Measurements from ENCODE around the gene HOXC9.

The HOXC9 gene

GRCh38 chr12:53995378-53996239, 4.4 kb upstream of the HOXC9 start:
- TF ChIP-seq, protein P1, sequence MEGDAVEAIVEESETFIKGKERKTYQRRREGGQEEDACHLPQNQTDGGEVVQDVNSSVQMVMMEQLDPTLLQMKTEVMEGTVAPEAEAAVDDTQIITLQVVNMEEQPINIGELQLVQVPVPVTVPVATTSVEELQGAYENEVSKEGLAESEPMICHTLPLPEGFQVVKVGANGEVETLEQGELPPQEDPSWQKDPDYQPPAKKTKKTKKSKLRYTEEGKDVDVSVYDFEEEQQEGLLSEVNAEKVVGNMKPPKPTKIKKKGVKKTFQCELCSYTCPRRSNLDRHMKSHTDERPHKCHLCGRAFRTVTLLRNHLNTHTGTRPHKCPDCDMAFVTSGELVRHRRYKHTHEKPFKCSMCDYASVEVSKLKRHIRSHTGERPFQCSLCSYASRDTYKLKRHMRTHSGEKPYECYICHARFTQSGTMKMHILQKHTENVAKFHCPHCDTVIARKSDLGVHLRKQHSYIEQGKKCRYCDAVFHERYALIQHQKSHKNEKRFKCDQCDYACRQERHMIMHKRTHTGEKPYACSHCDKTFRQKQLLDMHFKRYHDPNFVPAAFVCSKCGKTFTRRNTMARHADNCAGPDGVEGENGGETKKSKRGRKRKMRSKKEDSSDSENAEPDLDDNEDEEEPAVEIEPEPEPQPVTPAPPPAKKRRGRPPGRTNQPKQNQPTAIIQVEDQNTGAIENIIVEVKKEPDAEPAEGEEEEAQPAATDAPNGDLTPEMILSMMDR (IDR thresholded peaks at IDR 0.05), result no peak

DNA sequence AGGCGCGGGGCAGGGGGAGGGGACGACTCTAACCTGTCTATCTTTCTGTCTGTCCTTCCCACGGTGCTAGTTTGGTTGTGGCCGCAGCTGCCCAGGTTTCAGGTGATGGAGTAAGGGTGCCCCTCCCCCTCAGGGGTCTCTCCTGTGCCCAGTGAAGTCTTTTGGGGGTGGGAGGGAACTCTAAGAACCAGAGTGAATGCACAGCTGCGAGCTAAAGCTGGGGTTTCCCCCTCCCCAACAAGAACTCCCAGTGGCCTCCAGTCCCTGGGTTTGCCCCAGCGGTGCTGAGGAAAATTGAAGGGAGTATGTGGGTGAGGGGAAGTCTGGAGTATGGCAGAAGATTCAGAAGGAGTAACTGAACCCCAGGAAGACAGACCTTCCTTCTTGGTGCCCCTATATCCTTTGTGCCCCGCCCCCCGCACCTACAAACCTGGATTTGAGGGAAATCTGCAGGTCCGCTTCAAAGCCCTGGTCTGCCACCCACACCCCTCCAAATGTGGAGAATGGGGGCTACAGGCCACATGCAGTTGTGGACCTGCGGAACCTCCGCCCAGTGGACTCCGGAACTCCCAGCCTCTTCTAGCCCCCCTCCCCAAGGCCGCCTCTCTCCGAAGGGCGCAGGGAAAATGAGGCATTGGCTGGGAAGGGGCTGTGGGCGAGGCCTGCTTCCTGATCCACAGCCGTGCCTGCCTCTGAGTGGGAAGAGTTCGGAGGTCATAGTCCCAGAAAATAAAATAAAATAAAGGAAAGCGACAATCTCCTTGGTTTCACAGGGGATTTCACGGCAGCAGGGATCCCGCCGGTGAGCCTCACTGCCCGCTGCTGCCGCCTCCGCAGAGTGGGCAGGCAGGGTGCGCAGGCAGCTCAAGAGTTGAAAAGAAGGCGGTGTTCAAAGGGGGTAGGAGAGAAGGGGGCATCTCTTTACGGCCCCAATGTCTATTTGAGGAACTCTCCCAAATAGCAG, 3.4 kb upstream of the HOXC9 start:
- TF ChIP-seq, protein P1 (IDR thresholded peaks at IDR 0.05), result no peak

GRCh38 chr12:53997204-53998109, 2.5 kb upstream of the HOXC9 start:
- TF ChIP-seq, protein P1 (IDR thresholded peaks at IDR 0.05), result no peak

GRCh38 chr12:53998110-53998899, 1.7 kb upstream of the HOXC9 start:
- TF ChIP-seq, protein P1 (IDR thresholded peaks at IDR 0.05), result no peak

DNA sequence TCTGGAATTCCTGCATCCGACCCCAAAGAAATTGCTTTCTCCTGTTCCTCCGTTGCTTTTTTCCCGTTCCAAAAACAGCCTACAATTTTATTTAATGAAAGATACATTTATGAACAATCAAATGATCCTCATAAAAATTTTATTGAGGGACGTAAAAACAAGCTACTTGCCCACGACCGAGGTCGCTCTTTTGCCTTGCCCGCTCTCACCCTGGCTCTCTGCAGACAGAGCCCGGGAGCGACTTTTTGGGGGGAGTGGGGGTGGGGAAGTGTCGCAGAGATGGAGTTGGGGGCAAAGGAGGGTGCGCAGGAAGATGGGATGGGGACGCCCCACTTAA, 1.1 kb upstream of the HOXC9 start:
- TF ChIP-seq, protein P1 (IDR thresholded peaks at IDR 0.05), result no peak

DNA sequence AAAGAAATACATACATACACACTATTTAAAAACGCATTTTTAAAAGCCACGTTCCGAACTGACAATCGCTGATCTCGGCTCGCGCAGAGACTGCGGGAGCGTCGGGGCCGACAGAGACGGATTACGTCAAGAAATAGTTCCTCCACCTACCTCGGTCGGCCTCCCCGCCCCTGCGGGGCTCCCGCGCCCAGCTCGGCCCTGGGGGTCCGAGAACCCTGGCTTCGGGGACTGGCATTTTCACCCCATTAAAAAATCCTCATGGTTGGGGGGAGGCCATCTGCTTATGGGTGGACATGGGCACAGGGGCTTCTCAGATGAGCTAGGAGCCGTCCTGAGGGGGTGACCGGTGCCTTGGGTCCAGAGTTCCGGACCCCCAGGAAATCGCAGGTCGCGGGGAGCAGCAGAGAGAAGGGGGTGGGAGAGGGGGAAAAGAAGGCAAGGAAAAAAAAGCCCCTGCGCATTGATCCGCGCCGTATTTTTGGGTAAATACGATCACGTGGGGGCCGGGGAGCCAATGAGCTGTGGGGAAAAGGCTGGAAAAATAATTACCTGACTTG, 324 bp upstream of the HOXC9 start:
- TF ChIP-seq, protein P1 (IDR thresholded peaks at IDR 0.05), result no peak
